GM19043 (cell line): ENCODE data around the gene RBM12.

Source experiments
- ATAC-seq: cut with Tn5 transposase; IDR thresholded peaks from one replicate; pipeline ENCODE4 v1.9.1; 2021; ENCODE audit warnings: low read depth; ENCODE audit not compliant: unreplicated experiment

The RBM12 gene

GRCh38 chr20:35660122-35660937, 4.4 kb downstream of the RBM12 start:
- no peak for ATAC-seq

- no peak for ATAC-seq
Observed at GRCh38 chr20:35657271-35657670, 7.4 kb downstream of the RBM12 start.

GRCh38 chr20:35654415-35654814, 10.3 kb downstream of the RBM12 start:
- ATAC-seq = no peak

GRCh38 chr20:35653893-35654292, 10.8 kb downstream of the RBM12 start:
- no peak for ATAC-seq

GRCh38 chr20:35653430-35653734, 11.3 kb downstream of the RBM12 start:
- ATAC-seq = no peak

GRCh38 chr20:35652641-35653429, 11.9 kb downstream of the RBM12 start:
- ATAC-seq = no peak

- ATAC-seq = no peak
Observed at GRCh38 chr20:35651958-35652357, 12.7 kb downstream of the RBM12 start.

GRCh38 chr20:35650632-35651031, 14.1 kb downstream of the RBM12 start:
- ATAC-seq = no peak

GRCh38 chr20:35648836-35649235, 15.9 kb downstream of the RBM12 start:
- no peak for ATAC-seq

GRCh38 chr20:35644806-35645205, 19.9 kb downstream of the RBM12 start:
- no peak for ATAC-seq

- ATAC-seq = no peak
Observed at GRCh38 chr20:35643045-35643444, 21.7 kb downstream of the RBM12 start.

- ATAC-seq = no peak
Observed at GRCh38 chr20:35641743-35642142, 23.0 kb downstream of the RBM12 start.

GRCh38 chr20:35640724-35641123, 24.0 kb downstream of the RBM12 start:
- no peak for ATAC-seq

GRCh38 chr20:35638751-35639150, 25.9 kb downstream of the RBM12 start:
- no peak for ATAC-seq

GRCh38 chr20:35637276-35637675, 27.4 kb downstream of the RBM12 start:
- no peak for ATAC-seq

- no peak for ATAC-seq
Observed at GRCh38 chr20:35636095-35636494, 28.6 kb downstream of the RBM12 start.

- no peak for ATAC-seq
Observed at GRCh38 chr20:35635652-35636051, 29.0 kb downstream of the RBM12 start.

- ATAC-seq = no peak
Observed at GRCh38 chr20:35632539-35633115, 32.1 kb downstream of the RBM12 start.

GRCh38 chr20:35630636-35631035, 34.1 kb downstream of the RBM12 start:
- ATAC-seq = no peak

GRCh38 chr20:35629427-35630145, 35.1 kb downstream of the RBM12 start:
- ATAC-seq = no peak

GRCh38 chr20:35627121-35627520, 37.6 kb downstream of the RBM12 start:
- ATAC-seq = no peak
